HG02571 (cell line): ENCODE results near the gene KITLG.
"Not testable (repeated sequence)": the region's sequence is repeated elsewhere in the genome, so short reads cannot be mapped to it uniquely, and the experiment has no call there.

Experiments used
- ATAC-seq: cut with Tn5 transposase; IDR thresholded peaks from one replicate; pipeline ENCODE4 v1.9.1; 2021; ENCODE audit warnings: mild to moderate bottlenecking, moderate library complexity; ENCODE audit not compliant: unreplicated experiment

The KITLG gene

GRCh38 chr12:88580051-88580871 is at the start of gene KITLG:
Gene KITLG (minus strand): TSS chr12:88580471. CDS start chr12:88580278, 193 bp downstream.
- peak; percentile 72 for ATAC-seq

GRCh38 chr12:88628856-88629509 is 48.7 kb upstream of the KITLG start:
- no peak for ATAC-seq

- not testable (repeated sequence) for ATAC-seq
Observed at GRCh38 chr12:88628035-88628434, 47.8 kb upstream of the KITLG start.

GRCh38 chr12:88627501-88627900 is 47.2 kb upstream of the KITLG start:
- ATAC-seq = no peak

- ATAC-seq = no peak
Observed at GRCh38 chr12:88625356-88625755, 45.1 kb upstream of the KITLG start.

- no peak for ATAC-seq
Observed at GRCh38 chr12:88624911-88625310, 44.6 kb upstream of the KITLG start.

GRCh38 chr12:88623777-88624548 is 43.7 kb upstream of the KITLG start:
- no peak for ATAC-seq

GRCh38 chr12:88617352-88617751 is 37.1 kb upstream of the KITLG start:
- no peak for ATAC-seq

GRCh38 chr12:88615490-88615889 is 35.2 kb upstream of the KITLG start:
- ATAC-seq = no peak

- ATAC-seq = no peak
Observed at GRCh38 chr12:88604646-88605045, 24.4 kb upstream of the KITLG start.

GRCh38 chr12:88600272-88600671 is 20.0 kb upstream of the KITLG start:
- ATAC-seq = no peak

- no peak for ATAC-seq
Observed at GRCh38 chr12:88597365-88597764, 17.1 kb upstream of the KITLG start.

- no peak for ATAC-seq
Observed at GRCh38 chr12:88595697-88596096, 15.4 kb upstream of the KITLG start.

- no peak for ATAC-seq
Observed at GRCh38 chr12:88594780-88595179, 14.5 kb upstream of the KITLG start.

- ATAC-seq = no peak
Observed at GRCh38 chr12:88591343-88591742, 11.1 kb upstream of the KITLG start.

GRCh38 chr12:88590851-88591250 is 10.6 kb upstream of the KITLG start:
- no peak for ATAC-seq

- no peak for ATAC-seq
Observed at GRCh38 chr12:88585077-88585476, 4.8 kb upstream of the KITLG start.

GRCh38 chr12:88579601-88580050 is 645 bp downstream of the KITLG start:
- ATAC-seq = no peak

- ATAC-seq = no peak
Observed at GRCh38 chr12:88579161-88579517, 1.1 kb downstream of the KITLG start.

- ATAC-seq = no peak
Observed at GRCh38 chr12:88578276-88579160, 1.8 kb downstream of the KITLG start.

- ATAC-seq = no peak
Observed at GRCh38 chr12:88577537-88577936, 2.7 kb downstream of the KITLG start.
